Activated naive CD8-positive, alpha-beta T cell (primary cell): Measurements from ENCODE around the gene NRTN.

Experiments
- H3K27ac Mint-ChIP-seq: one replicate; pipeline ENCODE4 v1.8.0; 2021; ENCODE audit warnings: mixed read lengths
- H3K27me3 Mint-ChIP-seq: one replicate; pipeline ENCODE4 v1.8.0; 2021; ENCODE audit warnings: mixed read lengths
- H3K36me3 Mint-ChIP-seq: one replicate; pipeline ENCODE4 v1.8.0; 2021; ENCODE audit warnings: mixed read lengths
- H3K4me1 Mint-ChIP-seq: one replicate; pipeline ENCODE4 v1.8.0; 2021; ENCODE audit warnings: low read depth, mixed read lengths
- H3K4me3 Mint-ChIP-seq: one replicate; pipeline ENCODE4 v1.8.0; 2021; ENCODE audit warnings: mild to moderate bottlenecking, mixed read lengths
- H3K9me3 Mint-ChIP-seq: one replicate; pipeline ENCODE4 v1.8.0; 2021; ENCODE audit warnings: low read depth, mixed read lengths

The NRTN gene

DNA sequence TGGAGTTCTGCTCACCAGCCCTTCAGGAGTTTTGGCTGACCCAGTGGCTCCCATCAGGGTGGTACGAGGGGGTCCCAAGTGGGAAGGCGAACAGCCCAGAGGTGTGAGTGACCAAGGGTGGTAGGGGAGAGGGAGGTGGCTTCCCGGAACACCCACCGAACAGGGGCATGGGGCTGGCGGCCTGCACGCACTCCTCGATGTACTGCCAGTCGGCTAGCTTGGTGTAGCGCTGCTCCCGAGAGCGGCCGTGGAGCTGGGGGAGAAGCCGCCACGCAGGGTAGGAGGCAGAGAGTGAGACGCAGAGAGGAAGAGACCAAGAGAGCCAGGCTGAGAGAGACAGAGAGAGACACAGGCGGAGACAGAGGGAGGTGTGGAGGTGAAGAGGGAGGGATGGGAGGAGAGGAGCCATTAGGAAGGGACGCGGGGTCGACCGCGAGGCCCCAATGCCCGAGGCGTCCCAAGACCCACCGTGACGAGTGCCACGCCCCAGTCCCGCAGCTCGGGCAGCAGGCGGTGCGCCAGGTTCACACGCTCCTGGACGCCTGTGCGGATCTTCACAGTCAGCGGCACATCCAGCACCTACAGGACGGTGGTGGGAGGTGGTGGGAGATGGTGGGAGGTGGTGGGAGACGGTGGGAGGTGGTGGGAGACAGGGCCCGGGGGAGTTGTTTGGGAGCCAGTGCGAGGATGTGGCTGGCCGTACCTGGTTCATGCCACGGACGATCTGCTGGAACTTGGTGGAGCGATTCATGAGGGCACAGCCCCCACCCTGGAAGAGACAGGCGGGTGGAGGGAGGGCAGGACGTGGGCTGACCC lies 18.1 kb upstream of the NRTN start:
- H3K4me3 Mint-ChIP-seq: no peak overlapping the region
- peaks cover 6% of the 10 kb centered on the region for H3K36me3 Mint-ChIP-seq
- no peak overlapping the region for H3K27ac Mint-ChIP-seq
- H3K9me3 Mint-ChIP-seq: no peaks in the 10 kb centered on the region
- peaks cover 15% of the 10 kb centered on the region for H3K4me1 Mint-ChIP-seq
- H3K27me3 Mint-ChIP-seq: no peaks in the 10 kb centered on the region

DNA sequence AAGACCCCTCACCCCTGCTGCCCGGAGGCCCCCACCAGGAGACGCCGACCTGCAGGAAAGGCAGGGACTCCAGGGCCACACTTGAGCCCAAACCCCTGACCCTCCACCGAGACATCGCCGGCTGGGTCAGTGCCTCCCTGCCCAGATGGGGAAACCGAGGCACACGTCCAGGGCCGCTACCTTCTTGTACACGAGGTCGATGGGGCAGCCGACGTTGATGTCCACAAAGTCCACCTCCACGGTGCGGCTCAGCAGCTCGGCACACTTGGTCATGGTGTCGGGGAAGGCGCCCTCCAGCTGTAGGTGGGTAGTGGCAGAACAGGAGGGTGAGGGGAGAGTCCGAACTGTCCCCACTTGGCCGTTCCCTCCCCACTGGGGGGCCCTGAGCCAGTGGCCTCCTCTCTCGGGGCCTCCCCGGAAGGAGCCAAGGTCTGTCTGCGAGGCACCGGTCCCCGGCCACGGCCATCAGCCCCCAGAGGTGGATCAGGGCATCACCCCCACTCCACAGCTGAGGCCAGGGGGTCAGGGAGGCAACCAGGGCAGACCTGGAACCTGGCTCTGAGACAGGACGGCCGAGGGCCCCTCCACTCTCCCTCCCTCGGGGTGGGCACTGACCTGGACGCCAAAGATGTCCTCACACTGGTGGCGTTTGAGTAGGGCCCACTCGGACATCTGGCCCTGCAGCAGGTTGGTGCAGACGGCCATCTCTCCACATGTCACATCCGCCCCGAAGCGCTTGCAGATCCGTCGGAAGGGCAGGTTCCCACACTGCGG lies 17.3 kb upstream of the NRTN start:
- no peak overlapping the region for H3K27ac Mint-ChIP-seq

DNA sequence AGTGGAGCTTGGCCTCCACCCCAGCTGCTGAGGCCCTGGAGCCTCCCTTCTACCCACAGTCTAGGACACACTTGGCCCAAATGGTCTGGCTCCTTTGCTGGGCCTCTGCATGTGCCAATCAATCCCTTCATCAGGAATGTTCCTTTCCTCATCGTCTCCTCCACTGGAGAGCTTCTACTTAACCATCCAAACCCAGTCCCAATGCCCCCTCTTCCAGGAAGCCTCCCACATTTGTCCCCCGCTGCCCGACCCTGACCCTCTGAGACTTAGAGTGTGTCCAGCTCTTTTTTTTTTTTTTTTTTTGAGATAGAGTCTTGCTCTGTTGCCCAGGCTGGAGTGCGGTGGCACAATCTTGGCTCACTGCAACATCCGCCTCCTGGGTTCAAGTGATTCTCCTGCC lies 16.4 kb upstream of the NRTN start:
- Mint-ChIP-seq H3K9me3 (no peaks in the 10 kb centered on the region), H3K36me3 (peaks cover 6% of the 10 kb centered on the region), H3K4me3 (peak overlapping the region; percentile 57), H3K27ac (peak overlapping the region; percentile 64), H3K4me1 (peaks cover 15% of the 10 kb centered on the region), H3K27me3 (no peaks in the 10 kb centered on the region)

More for the DNA sequence above, 17.3 kb upstream of the NRTN start:
- Mint-ChIP-seq H3K4me3 (no peak overlapping the region), H3K36me3 (peaks cover 6% of the 10 kb centered on the region), H3K9me3 (no peaks in the 10 kb centered on the region), H3K4me1 (peaks cover 15% of the 10 kb centered on the region), H3K27me3 (no peaks in the 10 kb centered on the region)

DNA sequence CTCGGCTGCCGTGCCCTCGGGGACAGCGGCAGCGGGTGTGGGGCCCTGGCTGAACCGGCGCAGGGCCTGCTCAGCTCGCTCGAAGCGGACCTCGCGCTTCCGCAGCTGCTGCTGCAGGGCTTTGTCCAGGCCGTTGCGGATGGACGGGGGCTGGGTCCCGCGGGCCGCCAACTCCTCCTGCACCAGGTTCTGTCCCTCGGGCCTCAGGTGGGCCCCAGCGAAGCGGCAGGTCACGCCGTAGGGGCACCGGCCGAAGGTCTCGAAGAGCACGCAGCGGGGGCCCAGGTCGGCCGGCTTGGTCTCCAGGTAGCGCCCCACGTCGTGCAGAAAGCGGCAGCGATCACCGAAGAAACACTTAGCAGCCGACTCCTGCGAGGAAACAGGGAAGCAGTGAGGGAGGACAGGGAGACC lies 15.5 kb upstream of the NRTN start:
- Mint-ChIP-seq H3K4me1 (peaks cover 15% of the 10 kb centered on the region), H3K9me3 (no peaks in the 10 kb centered on the region), H3K36me3 (peaks cover 6% of the 10 kb centered on the region)

DNA sequence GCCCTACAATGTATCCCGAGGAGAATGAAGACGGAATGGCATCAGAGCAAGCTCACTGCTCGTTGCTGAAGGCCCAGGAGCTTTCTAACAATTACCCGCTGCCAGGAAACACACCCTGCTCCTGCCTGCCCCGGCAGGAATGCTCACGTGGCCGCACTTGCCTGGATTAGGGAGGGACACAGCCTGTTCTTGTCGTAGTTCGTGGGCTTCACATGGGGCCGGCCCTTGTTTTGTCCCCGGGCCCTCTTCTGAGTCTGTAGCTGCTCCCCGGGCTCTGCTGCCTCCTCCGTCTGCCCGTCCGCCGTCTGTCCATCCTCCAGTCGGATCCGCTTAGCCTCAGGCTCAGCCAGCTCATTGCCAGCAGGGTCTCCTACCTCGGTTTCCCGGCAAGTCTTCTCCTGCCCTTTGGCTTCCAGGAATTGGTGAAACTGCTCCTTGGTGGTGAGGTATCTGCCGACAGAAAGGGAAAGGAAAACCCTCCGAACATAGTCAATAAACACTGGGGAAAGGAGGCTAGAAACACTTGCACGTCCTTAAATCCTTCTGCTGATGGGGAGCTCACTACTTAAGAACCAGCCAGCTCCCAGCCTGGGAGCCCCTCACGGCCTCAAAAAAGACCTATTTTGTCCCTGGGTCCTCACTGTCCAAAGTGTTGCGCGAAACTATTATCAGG lies 14.8 kb upstream of the NRTN start:
- no peaks in the 10 kb centered on the region for H3K9me3 Mint-ChIP-seq
- H3K27ac Mint-ChIP-seq: peak overlapping the region; percentile 100
- no peaks in the 10 kb centered on the region for H3K27me3 Mint-ChIP-seq
- peaks cover 15% of the 10 kb centered on the region for H3K4me1 Mint-ChIP-seq
- H3K36me3 Mint-ChIP-seq: peaks cover 6% of the 10 kb centered on the region
- peak overlapping the region; percentile 100 for H3K4me3 Mint-ChIP-seq

More for the DNA sequence above, 15.5 kb upstream of the NRTN start:
- Mint-ChIP-seq H3K27ac (no peak overlapping the region), H3K4me3 (peak overlapping the region; percentile 100), H3K27me3 (no peaks in the 10 kb centered on the region)

DNA sequence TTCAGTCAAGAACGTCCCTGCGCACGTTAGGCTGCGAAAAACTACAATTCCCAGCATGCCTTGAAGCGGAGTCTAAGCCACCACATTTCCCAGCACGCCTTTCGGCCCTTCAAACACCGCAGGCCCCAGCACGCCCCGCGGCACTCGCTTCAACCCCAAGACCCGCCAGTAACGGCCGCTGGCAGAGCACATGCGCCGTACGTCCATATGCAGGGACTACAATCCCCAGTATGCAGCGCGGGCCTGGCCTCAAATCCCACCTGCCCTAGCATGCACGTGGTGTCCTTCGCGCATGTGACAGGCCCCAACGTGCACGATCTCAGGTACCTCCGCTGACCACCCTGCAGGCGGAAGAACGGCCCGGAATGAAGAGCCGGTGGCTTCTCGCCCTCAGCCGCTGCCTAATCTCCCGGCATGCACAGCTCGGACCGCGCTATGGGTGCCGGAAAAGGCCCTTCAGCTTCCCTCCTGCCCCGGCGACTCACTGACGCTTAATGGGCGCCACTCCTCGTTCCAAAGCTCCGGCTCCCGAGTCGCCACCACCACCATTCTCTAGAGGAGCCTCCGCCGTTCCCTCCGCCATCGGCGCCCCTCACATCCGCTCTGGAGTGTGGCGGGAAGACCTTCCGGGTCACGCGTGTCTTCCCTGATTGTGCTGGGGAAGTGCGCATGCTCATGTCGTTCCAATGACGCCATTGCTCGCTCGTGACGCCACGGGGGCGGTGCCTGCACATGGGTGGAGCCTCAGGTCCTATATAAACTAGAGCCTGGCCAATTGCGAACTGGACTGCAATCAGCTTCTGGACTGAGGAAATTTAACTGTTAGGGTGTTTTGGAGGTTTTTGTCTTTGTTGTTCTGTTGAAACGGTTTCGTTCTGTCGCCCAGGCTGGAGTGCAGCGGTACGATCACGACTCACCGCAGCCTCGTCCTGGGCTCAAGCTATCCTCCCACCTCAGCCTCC lies 14.0 kb upstream of the NRTN start, which contains the start of gene DUS3L:
Gene DUS3L (minus strand): TSS at position 605 of the 962 bp plus-strand sequence. CDS start 22 bp downstream, at position 583.
- Mint-ChIP-seq H3K36me3 (peaks cover 6% of the 10 kb centered on the region), H3K27me3 (no peaks in the 10 kb centered on the region), H3K4me1 (peaks cover 15% of the 10 kb centered on the region), H3K27ac (peak within 1 kb of the TSS; percentile 100), H3K9me3 (no peaks in the 10 kb centered on the region), H3K4me3 (peak within 1 kb of the TSS; percentile 100)

DNA sequence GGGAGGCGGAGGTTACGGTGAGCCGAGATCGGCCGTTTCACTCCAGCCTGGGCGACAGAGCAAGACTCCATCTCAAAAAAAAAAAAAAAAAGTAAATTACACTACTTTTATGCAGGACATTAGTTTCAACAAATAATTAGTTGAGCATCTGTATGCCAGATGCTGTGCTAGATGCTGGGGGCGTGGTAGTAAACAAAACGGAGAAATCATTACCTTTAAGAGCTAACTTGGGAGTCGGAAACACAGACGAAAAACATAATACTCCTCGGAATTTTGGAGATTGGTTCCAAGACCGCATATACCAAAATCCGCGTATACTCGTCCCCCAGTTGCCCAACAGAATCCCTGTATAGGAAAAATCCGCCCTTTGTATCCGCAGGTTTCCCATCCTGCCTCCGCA lies 12.6 kb upstream of the NRTN start:
- Mint-ChIP-seq H3K4me3 (no peak overlapping the region), H3K36me3 (peaks cover 4% of the 10 kb centered on the region), H3K4me1 (peaks cover 15% of the 10 kb centered on the region), H3K27ac (no peak overlapping the region), H3K9me3 (no peaks in the 10 kb centered on the region), H3K27me3 (no peaks in the 10 kb centered on the region)

DNA sequence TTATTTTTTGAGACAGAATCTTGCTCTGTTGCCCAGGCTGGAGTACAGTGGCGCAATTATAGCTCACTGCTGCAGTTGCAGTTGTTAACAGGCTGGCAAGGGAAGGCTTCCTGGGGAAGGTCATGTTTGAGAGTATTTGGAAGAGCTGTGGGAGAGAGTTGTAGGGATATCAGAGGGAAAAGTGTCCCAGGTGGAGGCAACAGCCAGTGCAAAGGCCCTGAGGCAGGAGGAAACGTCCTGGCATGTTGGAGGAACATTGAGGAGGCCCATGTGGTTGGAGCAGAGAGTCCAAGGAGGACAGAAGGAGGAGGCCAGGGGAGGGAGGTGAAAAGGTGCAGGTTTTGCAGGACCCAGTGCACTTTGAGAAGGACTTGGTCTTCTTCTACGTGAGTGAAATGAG lies 11.7 kb upstream of the NRTN start:
- H3K4me1 Mint-ChIP-seq: peaks cover 15% of the 10 kb centered on the region
- no peak overlapping the region for H3K4me3 Mint-ChIP-seq
- no peaks in the 10 kb centered on the region for H3K9me3 Mint-ChIP-seq
- H3K27ac Mint-ChIP-seq: no peak overlapping the region
- peaks cover 4% of the 10 kb centered on the region for H3K36me3 Mint-ChIP-seq
- no peaks in the 10 kb centered on the region for H3K27me3 Mint-ChIP-seq

DNA sequence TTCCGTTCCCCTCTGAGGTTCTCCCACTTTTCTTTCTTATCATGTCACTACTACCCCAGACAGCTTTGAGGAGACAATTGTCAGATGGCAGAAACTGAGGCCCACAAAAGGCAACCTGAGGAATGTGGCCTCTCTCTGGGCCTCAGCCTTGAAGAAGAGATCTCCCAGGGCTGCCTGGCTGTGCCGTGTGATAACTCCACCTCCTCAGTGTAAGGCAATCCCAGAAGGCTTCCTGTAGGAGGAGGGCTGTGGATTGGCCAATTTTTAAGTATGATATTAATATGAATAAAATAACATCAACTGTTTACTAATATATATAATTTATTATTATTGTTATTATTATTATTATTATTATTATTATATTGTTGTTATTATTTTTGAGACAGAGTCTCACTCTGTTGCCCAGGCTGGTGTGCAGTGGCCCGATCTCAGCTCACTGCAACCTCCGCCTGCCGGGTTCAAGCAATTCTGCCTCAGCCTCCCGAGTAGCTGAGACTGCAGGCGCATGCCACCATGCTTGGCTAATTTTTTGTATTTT lies 9.4 kb upstream of the NRTN start:
- H3K27ac Mint-ChIP-seq: no peak overlapping the region
- H3K4me3 Mint-ChIP-seq: no peak overlapping the region
- H3K4me1 Mint-ChIP-seq: peaks cover 6% of the 10 kb centered on the region
- no peaks in the 10 kb centered on the region for H3K27me3 Mint-ChIP-seq
- peaks cover under 1% of the 10 kb centered on the region for H3K36me3 Mint-ChIP-seq
- H3K9me3 Mint-ChIP-seq: no peaks in the 10 kb centered on the region

DNA sequence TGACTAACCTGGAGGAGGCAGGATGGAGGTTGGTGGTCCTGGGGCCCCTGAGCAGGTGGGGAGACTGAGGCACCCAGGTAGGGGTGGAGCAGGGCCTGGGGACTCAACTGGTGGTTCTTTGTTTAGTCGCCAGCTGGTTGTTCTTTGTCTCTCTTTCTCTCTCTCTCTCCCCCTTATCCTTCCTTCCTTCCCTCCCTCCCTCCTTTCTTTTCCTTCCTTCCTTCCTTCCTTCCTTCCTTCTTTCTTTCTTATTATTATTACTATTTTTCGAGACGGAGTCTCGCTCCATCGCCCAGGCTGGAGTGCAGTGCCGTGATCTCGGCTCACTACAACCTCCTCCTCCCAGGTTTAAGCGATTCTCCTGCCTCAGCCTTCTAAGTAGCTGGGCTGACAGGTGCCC lies 6.6 kb upstream of the NRTN start:
- H3K27me3 Mint-ChIP-seq: peaks cover 3% of the 10 kb centered on the region
- no peaks in the 10 kb centered on the region for H3K9me3 Mint-ChIP-seq
- peaks cover 10% of the 10 kb centered on the region for H3K4me1 Mint-ChIP-seq
- no peak overlapping the region for H3K4me3 Mint-ChIP-seq
- no peak overlapping the region for H3K27ac Mint-ChIP-seq
- H3K36me3 Mint-ChIP-seq: no peaks in the 10 kb centered on the region

DNA sequence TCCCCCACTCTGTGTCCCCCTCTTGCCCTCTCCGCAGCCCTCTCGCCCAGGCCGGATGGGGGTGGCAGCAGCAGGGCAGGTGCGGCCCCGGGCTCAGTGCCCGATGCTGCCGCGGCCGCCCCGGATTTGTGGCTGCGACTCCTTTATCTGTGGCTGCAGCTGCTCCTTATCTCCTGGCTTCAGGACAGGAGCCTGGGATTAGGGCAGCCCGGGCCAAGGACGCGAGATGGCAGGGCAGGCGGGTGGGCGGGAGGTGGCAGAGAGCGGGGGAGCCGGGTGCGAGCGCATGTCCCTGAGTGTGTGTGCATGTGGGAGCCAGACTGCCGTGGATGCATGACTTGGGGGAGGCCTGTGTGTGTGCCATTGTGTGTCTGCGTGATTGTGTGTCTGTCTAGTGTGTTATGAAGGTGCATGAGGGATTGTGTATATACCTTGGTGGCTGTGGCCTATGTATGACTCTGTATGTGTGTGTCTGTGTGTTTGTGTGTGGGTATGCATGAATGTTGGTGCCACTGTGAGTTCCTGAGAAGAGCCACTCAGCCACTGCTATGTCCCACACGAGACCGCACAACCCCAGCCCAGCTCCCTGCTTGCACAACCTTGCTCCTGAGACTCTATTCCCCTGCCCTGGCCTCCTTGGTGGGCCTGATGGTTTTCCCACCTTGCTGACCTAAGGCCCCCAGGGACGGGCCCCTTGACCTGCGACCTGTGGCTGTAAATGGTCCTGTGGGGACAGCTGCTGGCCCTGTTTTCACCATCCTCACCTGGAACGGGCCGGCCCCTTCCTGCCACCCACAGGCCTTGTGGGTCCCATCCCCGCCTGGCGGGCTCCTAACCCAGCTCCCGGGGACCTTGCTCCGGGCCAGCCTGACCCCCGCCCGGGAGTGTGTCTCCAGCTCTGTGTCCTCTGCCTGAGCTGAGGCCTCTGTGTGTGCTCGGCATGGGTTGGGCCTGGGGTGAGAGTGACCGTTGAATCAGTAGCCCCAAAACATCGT lies 5.3 kb upstream of the NRTN start:
- Mint-ChIP-seq H3K27me3 (peaks cover 3% of the 10 kb centered on the region), H3K27ac (no peak overlapping the region), H3K4me1 (peaks cover 20% of the 10 kb centered on the region), H3K4me3 (no peak overlapping the region), H3K9me3 (no peaks in the 10 kb centered on the region), H3K36me3 (no peaks in the 10 kb centered on the region)

DNA sequence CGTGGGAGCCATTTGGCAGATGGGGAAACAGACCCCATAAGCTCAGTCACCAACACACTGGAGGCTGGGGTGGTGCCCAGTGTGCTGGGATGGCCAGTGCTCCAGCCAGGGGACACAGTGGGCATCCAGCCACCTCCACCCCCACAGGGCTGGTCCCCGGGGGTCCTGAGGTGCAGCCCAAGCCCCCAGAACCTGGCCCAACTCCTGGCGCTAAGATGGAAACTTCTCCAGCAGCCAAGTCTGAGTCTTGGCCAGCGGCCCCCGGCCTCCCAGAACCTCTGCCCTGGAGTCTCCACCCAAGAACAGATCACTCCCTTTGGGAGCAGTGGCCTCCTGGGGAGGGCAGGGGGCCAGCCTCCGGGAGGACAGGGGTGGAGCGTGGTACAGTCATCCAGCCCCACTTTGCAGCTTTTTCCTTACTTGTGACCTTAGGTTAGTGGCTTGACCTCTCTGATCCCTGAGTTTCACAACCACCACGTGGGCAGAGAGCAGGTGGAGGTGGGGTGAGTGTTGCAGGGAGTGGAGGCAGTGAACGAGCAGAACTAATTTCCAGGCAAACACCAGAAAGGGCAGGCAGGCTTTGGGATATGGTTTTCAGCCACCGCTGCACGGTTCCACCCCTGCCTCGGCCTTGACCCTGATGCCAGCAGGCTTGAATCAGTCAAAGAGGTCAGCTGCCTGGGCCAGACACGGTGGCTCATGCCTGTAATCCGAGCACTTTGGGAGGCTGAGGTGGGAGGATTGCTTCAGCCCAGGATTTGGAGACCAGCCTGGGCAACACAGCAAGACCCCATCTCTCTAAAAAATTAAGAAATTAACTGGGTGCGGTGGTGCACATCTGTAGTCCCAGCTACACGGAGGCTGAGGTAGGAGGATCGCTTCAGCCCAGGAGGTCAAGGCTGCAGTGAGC lies 4.3 kb upstream of the NRTN start:
- Mint-ChIP-seq H3K36me3 (no peaks in the 10 kb centered on the region), H3K27me3 (peaks cover 3% of the 10 kb centered on the region), H3K4me1 (peaks cover 20% of the 10 kb centered on the region), H3K9me3 (no peaks in the 10 kb centered on the region), H3K27ac (no peak overlapping the region), H3K4me3 (no peak overlapping the region)
